ENCODE measurements around the gene PRRC2B. TPM values are rescaled to one million over a fixed set of nuclear protein-coding genes. Genes with fewer than 3 reads are reported as not detected.
A peak's percentile ranks its signal among the peaks of the same experiment; 100 is the strongest.

Gene PRRC2B
- total and polyA plus RNA-seq, 2 of the 13 experiments (the other 11 are each of a cell fraction or from before 2014, with no cell fraction given) = 20.8 to 37.4 TPM

DNA sequence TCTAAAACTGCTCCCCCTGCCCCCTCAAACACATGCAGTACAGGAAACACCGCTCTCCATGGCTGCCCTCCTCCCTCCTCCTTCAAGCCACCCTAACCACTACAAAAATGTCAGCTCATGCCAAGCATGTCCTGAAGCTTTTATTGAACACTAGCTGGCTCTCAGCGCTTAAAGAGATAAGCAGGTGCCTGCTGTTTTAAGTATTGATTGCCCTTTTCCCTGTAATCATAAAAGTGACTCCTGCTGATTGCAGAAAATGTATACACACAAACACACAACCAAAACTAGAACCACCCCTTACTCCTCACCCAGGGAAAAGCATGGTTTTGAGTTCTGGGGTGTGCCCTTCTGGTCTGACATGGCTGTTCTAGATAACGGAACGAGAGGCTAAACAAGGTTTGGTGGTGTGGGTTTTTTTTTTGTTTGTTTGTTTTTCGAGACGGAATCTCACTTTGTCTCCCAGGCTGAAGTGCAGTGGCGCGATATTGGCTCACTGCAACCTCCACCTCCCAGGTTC lies 140.9 kb downstream of the PRRC2B start:
- H4K20me1 ChIP-seq (ENCODE audit: insufficient read depth, low read length) = no peaks in the 10 kb centered on the region
- ATAC-seq (no peak), FAIRE-seq (no peak), DNase-seq (ENCODE audit: low spot score) (no peak)
- H3K9ac ChIP-seq (ENCODE audit: insufficient read depth, low read depth, low read length) = no peak overlapping the region
- in situ Hi-C loops (cut with HindIII; ENCODE audit: extremely low pct_ligation_motif_present, low pct_unique_long_range_greater_than_20kb) = no loop called here
- no peaks in the 10 kb centered on the region for H3K36me3 ChIP-seq (replicated peaks in 1 of 2; ENCODE audit: control insufficient read depth in 1 of 2, insufficient read depth in 2 of 2, low read length in 2 of 2)
- peaks cover 3 to 38% of the 10 kb centered on the region in 2 experiments; a peak in 4 of 5 replicates for H3K27me3 ChIP-seq (ENCODE audit: control insufficient read depth in 1 of 2, insufficient read depth in 2 of 2, low read length in 2 of 2)
- ChIA-PET CTCF (ENCODE audit: low intra/inter-chr PET ratio, low total read pairs) (no interaction called here), POLR2A (no interaction called here)
- H3K27ac ChIP-seq (ENCODE audit: extremely low read length, insufficient read depth, low read length) = no peak overlapping the region
- intact Hi-C loops (cut with micrococcal nuclease; ENCODE audit: unreplicated experiment) = no loop called here
- no TSS peak for BruUV-seq (replicated peaks)
- H3K4me3 ChIP-seq (replicated peaks in 1 of 3; ENCODE audit: insufficient read depth in 1 of 3, low read depth in 2 of 3, low read length in 3 of 3) = no peak overlapping the region
- no peak for TF ChIP-seq TAF15 (IDR thresholded peaks at IDR 0.05; ENCODE audit: low read depth, low read length, poor library complexity, severe bottlenecking)
- peak; percentile 95 for TF ChIP-seq ZNF441 (CRISPR knock-in tag; IDR thresholded peaks at IDR 0.05; ENCODE audit: borderline replicate concordance)
- TF ChIP-seq ZNF850 (CRISPR knock-in tag; conservative IDR thresholded peaks at IDR 0.05) = no peak
- H3K4me1 ChIP-seq (ENCODE audit: insufficient read depth, low read length) = peaks cover 18% of the 10 kb centered on the region
- peaks cover 6% of the 10 kb centered on the region for H3K79me2 ChIP-seq (ENCODE audit: insufficient read depth, low read length)
- 3% methylated on average over 8 of the region's 8 CpGs for WGBS (ENCODE audit: low lambda C conversion rate)
- H2AFZ ChIP-seq (ENCODE audit: low read length) = no peak overlapping the region
- no peaks in the 10 kb centered on the region for H3K9me3 ChIP-seq (ENCODE audit: low read length)
- no peak overlapping the region for H3K4me2 ChIP-seq (ENCODE audit: low read depth, low read length)

DNA sequence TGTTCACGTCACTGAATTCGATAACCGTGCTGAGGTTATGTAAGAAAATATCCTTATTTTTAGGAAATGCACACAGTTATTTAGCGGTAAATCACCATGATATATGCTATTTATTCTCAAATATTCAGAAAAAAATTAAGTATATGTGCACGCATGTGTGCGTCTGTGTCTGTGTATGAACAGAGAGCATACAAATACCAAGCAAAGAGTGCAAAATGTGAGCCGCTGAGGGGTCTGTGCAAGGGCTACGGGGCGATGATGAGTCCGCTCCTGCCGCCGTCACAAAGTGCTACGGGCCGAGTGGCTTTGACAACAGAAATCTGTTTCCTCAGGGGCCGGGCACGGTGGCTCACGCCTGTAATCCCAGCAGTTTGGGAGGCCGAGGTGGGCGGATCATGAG lies 144.1 kb downstream of the PRRC2B start:
- CTCF ChIA-PET (ENCODE audit: low intra/inter-chr PET ratio, low total read pairs) = no interaction called here
- no peak for FAIRE-seq
- POLR2A ChIA-PET = no interaction called here
- H3K4me2 ChIP-seq (ENCODE audit: low read depth, low read length) = no peak overlapping the region
- intact Hi-C loops (cut with micrococcal nuclease; ENCODE audit: unreplicated experiment) = no loop called here
- in situ Hi-C loops (cut with HindIII; ENCODE audit: extremely low pct_ligation_motif_present, low pct_unique_long_range_greater_than_20kb) = no loop called here
- 79% methylated on average over 19 of the region's 19 CpGs for WGBS (ENCODE audit: low lambda C conversion rate)
- no peaks in the 10 kb centered on the region for H3K36me3 ChIP-seq (replicated peaks in 1 of 2; ENCODE audit: control insufficient read depth in 1 of 2, insufficient read depth in 2 of 2, low read length in 2 of 2)
- peaks cover 6% of the 10 kb centered on the region; the same call in 1 of the 2 replicates for H3K9me3 ChIP-seq (ENCODE audit: low read length)
- H2AFZ ChIP-seq (ENCODE audit: low read length) = no peak overlapping the region
- DNase-seq (ENCODE audit: low spot score) = no peak
- no peaks in the 10 kb centered on the region for H3K79me2 ChIP-seq (ENCODE audit: insufficient read depth, low read length)
- peaks cover 11% of the 10 kb centered on the region; the same call in 1 of the 2 replicates for H3K4me1 ChIP-seq (ENCODE audit: insufficient read depth, low read length)
- TF ChIP-seq AKAP8 (CRISPR knock-in tag; IDR thresholded peaks at IDR 0.05) = no peak
- no peak for TF ChIP-seq ZNF788 (CRISPR knock-in tag; IDR thresholded peaks at IDR 0.05; ENCODE audit: borderline replicate concordance)
- no peak for TF ChIP-seq MTF1 (CRISPR knock-in tag; IDR thresholded peaks at IDR 0.05)
- no peak for TF ChIP-seq MBD4 (IDR thresholded peaks at IDR 0.05; ENCODE audit: borderline replicate concordance, low read length)
- TF ChIP-seq, protein P1, sequence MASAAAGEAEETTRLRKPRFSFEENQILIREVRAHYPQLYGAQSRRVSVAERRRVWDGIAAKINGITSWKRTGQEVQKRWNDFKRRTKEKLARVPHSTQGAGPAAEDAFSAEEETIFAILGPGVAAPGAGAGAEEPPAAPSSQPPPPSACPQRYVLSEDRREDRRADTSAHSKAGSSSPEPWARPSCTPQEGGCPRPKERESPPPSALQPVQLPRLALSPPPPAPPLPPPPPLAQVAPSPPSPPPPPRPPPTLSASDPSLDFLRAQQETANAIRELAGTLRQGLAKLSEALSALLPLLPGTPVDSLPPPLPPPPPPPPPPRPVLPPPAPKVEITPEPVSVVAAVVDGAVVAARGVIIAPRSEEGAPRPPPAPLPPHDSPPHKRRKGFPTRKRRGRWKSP (CRISPR knock-in tag; IDR thresholded peaks at IDR 0.05) = no peak
- no peak for TF ChIP-seq ZNF260 (CRISPR knock-in tag; IDR thresholded peaks at IDR 0.05; ENCODE audit: borderline replicate concordance, low read depth)
- TF ChIP-seq ARHGAP35 (CRISPR knock-in tag; IDR thresholded peaks at IDR 0.05; ENCODE audit: borderline replicate concordance) = no peak
- no peak for TF ChIP-seq FOXP1 (IDR thresholded peaks at IDR 0.05)
- no peak for TF ChIP-seq FOXP1 (CRISPR knock-in tag; IDR thresholded peaks at IDR 0.05)
- TF ChIP-seq PHF21A (CRISPR knock-in tag; IDR thresholded peaks at IDR 0.05) = no peak
- TF ChIP-seq ZNF24 (IDR thresholded peaks at IDR 0.05) = no peak
- no peak for TF ChIP-seq ZNF839 (CRISPR knock-in tag; IDR thresholded peaks at IDR 0.05; ENCODE audit: borderline replicate concordance)
- TF ChIP-seq MTA1 (CRISPR knock-in tag; IDR thresholded peaks at IDR 0.05; ENCODE audit: borderline replicate concordance) = no peak
- TF ChIP-seq ZNF337 (CRISPR knock-in tag; IDR thresholded peaks at IDR 0.05; ENCODE audit: borderline replicate concordance, low read depth) = no peak
- TF ChIP-seq RXRA (CRISPR knock-in tag; IDR thresholded peaks at IDR 0.05) = no peak
- no peak overlapping the region for H3K4me3 ChIP-seq (replicated peaks in 1 of 3; ENCODE audit: insufficient read depth in 1 of 3, low read depth in 2 of 3, low read length in 3 of 3)
- H3K27me3 ChIP-seq (ENCODE audit: control insufficient read depth in 1 of 2, insufficient read depth in 2 of 2, low read length in 2 of 2) = peaks cover 5 to 45% of the 10 kb centered on the region in 2 experiments; a peak in 4 of 5 replicates
- no peak for ATAC-seq
- no peak overlapping the region for H3K27ac ChIP-seq (ENCODE audit: extremely low read length, insufficient read depth, low read length)
- no peaks in the 10 kb centered on the region for H4K20me1 ChIP-seq (ENCODE audit: insufficient read depth, low read length)
- BruUV-seq (replicated peaks) = no TSS peak
- no peak overlapping the region for H3K9ac ChIP-seq (ENCODE audit: insufficient read depth, low read depth, low read length)
